LNCAP (cell line): ENCODE measurements around the gene GRIK2.

Experiments used
- CTCF ChIP-seq: fragments of 450-650 bp; IDR thresholded peaks from 2 replicates; pipeline ENCODE4 v1.5.1; 2017; ENCODE audit warnings: mild to moderate bottlenecking

Gene GRIK2

GRCh38 chr6:102085257-102085656 is 691.7 kb downstream of the GRIK2 start:
- TF ChIP-seq CTCF, result no peak

- TF ChIP-seq CTCF, result peak; percentile 40; the same call in 1 of the 2 replicates
These were observed 720.9 kb downstream of the GRIK2 start for GRCh38 chr6:102114402-102114801.

- no peak for TF ChIP-seq CTCF
These were observed 722.4 kb downstream of the GRIK2 start for GRCh38 chr6:102115911-102116310.

GRCh38 chr6:102118034-102118433 is 724.5 kb downstream of the GRIK2 start:
- TF ChIP-seq CTCF, result no peak
